Endothelial cell of umbilical vein (primary cell): ENCODE results near the gene SYCP3. TPM values are rescaled to one million over a fixed set of nuclear protein-coding genes. Genes with fewer than 3 reads are reported as not detected.

ENCODE experiments used
- Bru-seq: library from RNA; stranded (reverse); fragments of 400-500 nt; gene quantifications from one replicate; lab custom pipeline; 2021; lab: Mats Ljungman, UMichigan
- BruChase-seq, 2 experiments: library from RNA; stranded (reverse); fragments of 400-500 nt; gene quantifications; one replicate each; lab custom pipeline; 2021; lab: Mats Ljungman, UMichigan
- BruUV-seq: library from RNA; stranded (reverse); fragments of 400-500 nt; replicated peaks from 2 replicates; lab custom pipeline; 2021; lab: Mats Ljungman, UMichigan
- CTCF ChIA-PET: fragments of 300-600, 350-600 bp; sonication (Branson Sonifier 250); formaldehyde crosslinking; loops from one replicate; lab custom pipeline; 2021; ENCODE audit warnings: antibody characterized with exemption, inconsistent platforms; lab: Charles Lee
- POLR2A ChIA-PET: fragments of 300-600, 350-600 bp; sonication (Branson Sonifier 250); formaldehyde crosslinking; loops from one replicate; lab custom pipeline; 2021; ENCODE audit warnings: antibody characterized with exemption, inconsistent platforms; lab: Charles Lee
- DNase-seq: peaks from one replicate; pipeline ENCODE4 v3.0.0-alpha.2; 2011; ENCODE audit warnings: low read depth, low spot score
- FAIRE-seq: peaks from 2 replicates; lab custom pipeline; 2011; peaks lifted over from hg19 to GRCh38; lab: Jason Lieb, UNC
- H2AFZ ChIP-seq: 2 replicates; pipeline ENCODE4 v1.6.0; 2012; ENCODE audit warnings: low read depth, low read length, control low read depth, inconsistent platforms
- H3K27ac ChIP-seq: 2 replicates; pipeline ENCODE4 v1.5.1; 2011; ENCODE audit warnings: low read depth, mild to moderate bottlenecking, control low read depth, low read length, moderate library complexity; ENCODE audit not compliant: insufficient read depth
- H3K27me3 ChIP-seq, 2 experiments: 2 replicates each; pipeline versions ENCODE4 v1.6.0 to v1.6.1; 2011; ENCODE audit warnings: low read length in 2 of 2, mixed read lengths in 1 of 2; ENCODE audit not compliant: control insufficient read depth in 2 of 2, insufficient read depth in 2 of 2
- H3K36me3 ChIP-seq, 2 experiments: 2 replicates in 1 of 2; 3 replicates in 1 of 2; pipeline ENCODE4 v1.5.1; 2011; ENCODE audit warnings: low read length in 2 of 2, mild to moderate bottlenecking in 1 of 2, moderate library complexity in 1 of 2; ENCODE audit not compliant: control insufficient read depth in 2 of 2, insufficient read depth in 2 of 2; ENCODE audit errors: extremely low read depth in 1 of 2
- H3K4me1 ChIP-seq: 3 replicates; pipeline ENCODE4 v1.5.1; 2011; ENCODE audit warnings: mild to moderate bottlenecking, low read length; ENCODE audit not compliant: control insufficient read depth, insufficient read depth; ENCODE audit errors: extremely low read depth
- H3K4me2 ChIP-seq: 2 replicates; pipeline ENCODE4 v1.6.1; 2011; ENCODE audit warnings: low read length, control low read depth, mixed read lengths; ENCODE audit not compliant: insufficient read depth
- H3K4me3 ChIP-seq, 3 experiments: fragments of 200-600 bp in 1 of 3; sonication (generic), shearing (Covaris generic) in 1 of 3; replicated peaks in 1 of 3; 2 replicates each; pipeline ENCODE4 v1.5.1; 2011 to 2016; ENCODE audit warnings: control low read depth in 3 of 3, low read length in 3 of 3, mild to moderate bottlenecking in 2 of 3, inconsistent platforms in 1 of 3, low read depth in 1 of 3, moderate library complexity in 1 of 3; ENCODE audit not compliant: insufficient read depth in 1 of 3
- H3K79me2 ChIP-seq: 2 replicates; pipeline ENCODE4 v1.6.0; 2012; ENCODE audit warnings: low read length, inconsistent platforms; ENCODE audit not compliant: control insufficient read depth, insufficient read depth
- H3K9ac ChIP-seq: replicated peaks from 2 replicates; pipeline ENCODE3; 2011; ENCODE audit warnings: low read length, control low read depth; ENCODE audit not compliant: insufficient read depth; ENCODE audit errors: extremely low read depth
- H3K9me1 ChIP-seq: replicated peaks from 3 replicates; pipeline ENCODE4 v1.6.0; 2011; ENCODE audit warnings: mild to moderate bottlenecking, low read length; ENCODE audit not compliant: control insufficient read depth, insufficient read depth; ENCODE audit errors: extremely low read depth
- H3K9me3 ChIP-seq: replicated peaks from 2 replicates; pipeline ENCODE4 v1.5.1; 2012; ENCODE audit warnings: low read length, inconsistent platforms; ENCODE audit not compliant: control insufficient read depth, insufficient read depth
- H4K20me1 ChIP-seq: replicated peaks from 2 replicates; pipeline ENCODE3; 2011; ENCODE audit warnings: mild to moderate bottlenecking, low read length; ENCODE audit not compliant: control insufficient read depth, insufficient read depth; ENCODE audit errors: extremely low read depth
- CTCF ChIP-seq, 2 donors: IDR thresholded peaks; 1 replicate in 1 of 2; 2 replicates in 1 of 2; pipeline ENCODE4 v1.5.1; 2011; ENCODE audit warnings: low read length in 2 of 2, mild to moderate bottlenecking in 2 of 2, moderate library complexity in 2 of 2, control low read depth in 1 of 2, inconsistent platforms in 1 of 2, low read depth in 1 of 2; ENCODE audit not compliant: insufficient read depth in 1 of 2; ENCODE audit errors: extremely low read depth in 1 of 2
- EZH2 ChIP-seq: IDR thresholded peaks from 2 replicates; pipeline ENCODE4 v1.6.1; 2012; ENCODE audit warnings: borderline replicate concordance, low read depth, mild to moderate bottlenecking, moderate library complexity, low read length, inconsistent platforms; ENCODE audit not compliant: severe bottlenecking
- FOS ChIP-seq: IDR thresholded peaks from 2 replicates; pipeline ENCODE4 v1.6.1; 2011; ENCODE audit warnings: mild to moderate bottlenecking, low read length, moderate library complexity, borderline replicate concordance; ENCODE audit not compliant: insufficient read depth
- GATA2 ChIP-seq: IDR thresholded peaks from 2 replicates; pipeline ENCODE4 v1.7.0; 2011; ENCODE audit warnings: low read depth, mild to moderate bottlenecking, moderate library complexity, mixed read lengths, low read length; ENCODE audit not compliant: insufficient read length, insufficient read depth
- JUN ChIP-seq: IDR thresholded peaks from 2 replicates; pipeline ENCODE4 v1.6.1; 2011; ENCODE audit warnings: borderline replicate concordance, low read depth; ENCODE audit not compliant: insufficient read length, insufficient read depth
- MAX ChIP-seq: IDR thresholded peaks from 2 replicates; pipeline ENCODE4 v1.6.1; 2011; ENCODE audit not compliant: insufficient read depth, insufficient read length
- MYC ChIP-seq: IDR thresholded peaks from one replicate; pipeline ENCODE4 v1.6.1; 2011; ENCODE audit warnings: mild to moderate bottlenecking, low read depth, low read length
- POLR2A ChIP-seq: IDR thresholded peaks from 2 replicates; pipeline ENCODE4 v1.6.1; 2012; ENCODE audit warnings: low read depth, mild to moderate bottlenecking, control low read depth, low read length
- POLR2AphosphoS5 ChIP-seq: IDR thresholded peaks from 2 replicates; pipeline ENCODE4 v1.6.1; 2012; ENCODE audit warnings: low read depth, mild to moderate bottlenecking, control low read depth, low read length, moderate library complexity; ENCODE audit not compliant: insufficient read depth
- dilution Hi-C: fragments of 300-500 bp; cut with MboI; formaldehyde crosslinking; loops from one replicate; pipeline ENCODE4 v1.15.0; 2019; ENCODE audit warnings: low sequenced_read_pairs; ENCODE audit not compliant: extremely low pct_ligation_motif_present
- intact Hi-C: fragments of 100-400 bp; cut with micrococcal nuclease; formaldehyde crosslinking; loops from one replicate; pipeline ENCODE4 v1.10.0; 2022
- long read RNA-seq: library from polyadenylated mRNA; stranded (forward); transcript quantifications from one replicate; pipeline ENCODE4 v2.0.0, GENCODE V29; 2021
- polyA minus RNA-seq, 3 experiments: library from RNA; depleted of rRNA, polyadenylated mRNA; stranded (reverse); fragments of >200 nt; gene quantifications; 1 replicate in 1 of 3; 2 replicates in 2 of 3; pipeline ENCODE4 v1.2.3, GENCODE V29; 2011
- polyA plus RNA-seq, 4 experiments: library from polyadenylated mRNA; depleted of rRNA in 3 of 4; stranded (reverse) in 3 of 4; unstranded in 1 of 4; fragments of >200 nt; gene quantifications; 2 replicates each; pipeline versions ENCODE4 v1.2.1 to v1.2.3, GENCODE V29; 2011 to 2012; ENCODE audit warnings: missing spikeins in 1 of 4
- total RNA-seq: library from RNA; stranded (reverse); gene quantifications from 2 replicates; pipeline ENCODE4 v1.2.3, GENCODE V29; 2021

Gene SYCP3
- total RNA-seq (0.25 and 0.29 TPM in 2 replicates), polyA plus RNA-seq (not detected in 2 replicates), polyA minus RNA-seq (0.11 TPM in 1 of 2 replicates, not detected in the other), Bru-seq, nascent RNA (percentile 34 among the genes with signal in this experiment), BruChase-seq, experiment 1, labeled RNA remaining after a 6-hour chase (percentile 59 among the genes with signal in this experiment), BruChase-seq, experiment 2, labeled RNA remaining after a 2-hour chase (percentile 50 among the genes with signal in this experiment)
- polyA plus RNA-seq (2011; cell fraction: cytosol; rRNA removed), result 0.03 TPM in 1 of 2 replicates, not detected in the other
- 0.13 and 0.57 TPM in 2 replicates for polyA plus RNA-seq (2011; cell fraction: nucleus; rRNA removed)
- polyA plus RNA-seq (2012), result 0.22 and 0.36 TPM in 2 replicates
- not detected for polyA minus RNA-seq (2011; cell fraction: cytosol; rRNA and poly(A)+ RNA removed)
- 0.58 and 1.1 TPM in 2 replicates for polyA minus RNA-seq (2011; cell fraction: nucleus; rRNA and poly(A)+ RNA removed)
- long read RNA-seq, partial matches to known transcripts, result 0 of 12 reads
- long read RNA-seq, other reads (novel, unspliced or antisense), result 12 of 12 reads

GRCh38 chr12:101738920-101739665 lies at the start of gene SYCP3:
TSS of gene SYCP3 (minus strand) at chr12:101739462. CDS start at chr12:101737935, 1,527 bp downstream.
- DNase-seq (no peak), FAIRE-seq (no peak)
- H3K4me3 ChIP-seq, result no peak within 1 kb of the TSS
- H3K27me3 ChIP-seq, result no peaks in the 10 kb centered on the region
- H3K79me2 ChIP-seq, result no peaks in the 10 kb centered on the region
- CTCF ChIA-PET, result interaction anchor here (1.3 kb wide), 1 partner anchor 11 kb away, joined by 3 read pairs; no protein-coding TSS in a partner anchor
- H3K9me1 ChIP-seq, result no peaks in the 10 kb centered on the region
- BruUV-seq, result no TSS peak
- H2AFZ ChIP-seq, result no peak within 1 kb of the TSS
- no peaks in the 10 kb centered on the region for H3K9me3 ChIP-seq
- TF ChIP-seq POLR2AphosphoS5, result no peak
- no peak for TF ChIP-seq EZH2
- TF ChIP-seq FOS, result no peak
- TF ChIP-seq CTCF (IDR thresholded peaks at IDR 0.05; ENCODE audit: extremely low read depth in 1 of 2, insufficient read depth in 1 of 2, low read depth in 1 of 2, low read length in 2 of 2), result no peak
- TF ChIP-seq MAX, result no peak
- no peak for TF ChIP-seq POLR2A
- no peak for TF ChIP-seq MYC
- TF ChIP-seq JUN, result no peak
- TF ChIP-seq GATA2, result no peak
- H3K4me1 ChIP-seq, result no peaks in the 10 kb centered on the region
- no peak within 1 kb of the TSS for H3K9ac ChIP-seq
- peaks cover 0 to 5% of the 10 kb centered on the region in 2 experiments for H3K36me3 ChIP-seq
- intact Hi-C loops (no loop called here), dilution Hi-C loops (no loop called here)
- no peak within 1 kb of the TSS for H3K27ac ChIP-seq
- H4K20me1 ChIP-seq, result no peaks in the 10 kb centered on the region
- POLR2A ChIA-PET, result no interaction called here
- H3K4me2 ChIP-seq, result no peak within 1 kb of the TSS
